Measurements from ENCODE around the gene ADCY2. TPM values are rescaled to one million over a fixed set of nuclear protein-coding genes. Genes with fewer than 3 reads are reported as not detected.

Gene ADCY2
- total and polyA plus RNA-seq, 2 experiments from 2014 or later, result 23.8 to 74.9 TPM

DNA sequence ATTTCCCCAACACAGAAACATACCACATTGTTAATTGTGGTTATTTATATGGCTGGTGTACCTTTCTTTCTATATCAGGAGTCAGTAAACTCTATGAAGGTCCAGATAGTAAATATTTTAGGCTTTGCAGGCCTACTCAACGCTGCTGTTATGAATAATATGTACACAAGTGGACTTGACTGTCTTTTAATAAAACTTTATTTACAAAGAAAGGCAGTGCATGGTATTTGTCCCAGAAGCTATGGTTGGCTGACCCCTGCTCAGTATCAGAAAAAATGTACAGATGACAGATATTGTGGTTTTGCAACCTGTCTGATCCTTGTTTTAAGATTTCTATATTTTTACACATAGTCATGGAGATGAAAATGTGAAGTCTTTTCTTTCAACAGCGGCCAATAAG lies 478.7 kb downstream of the ADCY2 start (continued):
- TF ChIP-seq, protein P1, sequence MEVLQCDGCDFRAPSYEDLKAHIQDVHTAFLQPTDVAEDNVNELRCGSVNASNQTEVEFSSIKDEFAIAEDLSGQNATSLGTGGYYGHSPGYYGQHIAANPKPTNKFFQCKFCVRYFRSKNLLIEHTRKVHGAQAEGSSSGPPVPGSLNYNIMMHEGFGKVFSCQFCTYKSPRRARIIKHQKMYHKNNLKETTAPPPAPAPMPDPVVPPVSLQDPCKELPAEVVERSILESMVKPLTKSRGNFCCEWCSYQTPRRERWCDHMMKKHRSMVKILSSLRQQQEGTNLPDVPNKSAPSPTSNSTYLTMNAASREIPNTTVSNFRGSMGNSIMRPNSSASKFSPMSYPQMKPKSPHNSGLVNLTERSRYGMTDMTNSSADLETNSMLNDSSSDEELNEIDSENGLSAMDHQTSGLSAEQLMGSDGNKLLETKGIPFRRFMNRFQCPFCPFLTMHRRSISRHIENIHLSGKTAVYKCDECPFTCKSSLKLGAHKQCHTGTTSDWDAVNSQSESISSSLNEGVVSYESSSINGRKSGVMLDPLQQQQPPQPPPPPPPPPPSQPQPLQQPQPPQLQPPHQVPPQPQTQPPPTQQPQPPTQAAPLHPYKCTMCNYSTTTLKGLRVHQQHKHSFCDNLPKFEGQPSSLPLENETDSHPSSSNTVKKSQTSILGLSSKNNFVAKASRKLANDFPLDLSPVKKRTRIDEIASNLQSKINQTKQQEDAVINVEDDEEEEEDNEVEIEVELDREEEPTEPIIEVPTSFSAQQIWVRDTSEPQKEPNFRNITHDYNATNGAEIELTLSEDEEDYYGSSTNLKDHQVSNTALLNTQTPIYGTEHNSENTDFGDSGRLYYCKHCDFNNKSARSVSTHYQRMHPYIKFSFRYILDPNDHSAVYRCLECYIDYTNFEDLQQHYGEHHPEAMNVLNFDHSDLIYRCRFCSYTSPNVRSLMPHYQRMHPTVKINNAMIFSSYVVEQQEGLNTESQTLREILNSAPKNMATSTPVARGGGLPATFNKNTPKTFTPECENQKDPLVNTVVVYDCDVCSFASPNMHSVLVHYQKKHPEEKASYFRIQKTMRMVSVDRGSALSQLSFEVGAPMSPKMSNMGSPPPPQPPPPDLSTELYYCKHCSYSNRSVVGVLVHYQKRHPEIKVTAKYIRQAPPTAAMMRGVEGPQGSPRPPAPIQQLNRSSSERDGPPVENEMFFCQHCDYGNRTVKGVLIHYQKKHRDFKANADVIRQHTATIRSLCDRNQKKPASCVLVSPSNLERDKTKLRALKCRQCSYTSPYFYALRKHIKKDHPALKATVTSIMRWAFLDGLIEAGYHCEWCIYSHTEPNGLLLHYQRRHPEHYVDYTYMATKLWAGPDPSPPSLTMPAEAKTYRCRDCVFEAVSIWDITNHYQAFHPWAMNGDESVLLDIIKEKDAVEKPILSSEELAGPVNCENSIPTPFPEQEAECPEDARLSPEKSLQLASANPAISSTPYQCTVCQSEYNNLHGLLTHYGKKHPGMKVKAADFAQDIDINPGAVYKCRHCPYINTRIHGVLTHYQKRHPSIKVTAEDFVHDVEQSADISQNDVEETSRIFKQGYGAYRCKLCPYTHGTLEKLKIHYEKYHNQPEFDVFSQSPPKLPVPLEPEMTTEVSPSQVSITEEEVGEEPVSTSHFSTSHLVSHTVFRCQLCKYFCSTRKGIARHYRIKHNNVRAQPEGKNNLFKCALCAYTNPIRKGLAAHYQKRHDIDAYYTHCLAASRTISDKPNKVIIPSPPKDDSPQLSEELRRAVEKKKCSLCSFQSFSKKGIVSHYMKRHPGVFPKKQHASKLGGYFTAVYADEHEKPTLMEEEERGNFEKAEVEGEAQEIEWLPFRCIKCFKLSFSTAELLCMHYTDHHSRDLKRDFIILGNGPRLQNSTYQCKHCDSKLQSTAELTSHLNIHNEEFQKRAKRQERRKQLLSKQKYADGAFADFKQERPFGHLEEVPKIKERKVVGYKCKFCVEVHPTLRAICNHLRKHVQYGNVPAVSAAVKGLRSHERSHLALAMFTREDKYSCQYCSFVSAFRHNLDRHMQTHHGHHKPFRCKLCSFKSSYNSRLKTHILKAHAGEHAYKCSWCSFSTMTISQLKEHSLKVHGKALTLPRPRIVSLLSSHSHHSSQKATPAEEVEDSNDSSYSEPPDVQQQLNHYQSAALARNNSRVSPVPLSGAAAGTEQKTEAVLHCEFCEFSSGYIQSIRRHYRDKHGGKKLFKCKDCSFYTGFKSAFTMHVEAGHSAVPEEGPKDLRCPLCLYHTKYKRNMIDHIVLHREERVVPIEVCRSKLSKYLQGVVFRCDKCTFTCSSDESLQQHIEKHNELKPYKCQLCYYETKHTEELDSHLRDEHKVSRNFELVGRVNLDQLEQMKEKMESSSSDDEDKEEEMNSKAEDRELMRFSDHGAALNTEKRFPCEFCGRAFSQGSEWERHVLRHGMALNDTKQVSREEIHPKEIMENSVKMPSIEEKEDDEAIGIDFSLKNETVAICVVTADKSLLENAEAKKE (CRISPR knock-in tag; IDR thresholded peaks at IDR 0.05), result no peak
- TF ChIP-seq STAT1 (IDR thresholded peaks at IDR 0.05; ENCODE audit: unreplicated experiment) (no peak), ZNF114 (CRISPR knock-in tag; IDR thresholded peaks at IDR 0.05) (no peak), EZH2phosphoT487 (IDR thresholded peaks at IDR 0.05; ENCODE audit: unreplicated experiment) (no peak), ZNF331 (CRISPR knock-in tag; IDR thresholded peaks at IDR 0.05; ENCODE audit: low read depth) (no peak), CREB1 (CRISPR knock-in tag; IDR thresholded peaks at IDR 0.05; ENCODE audit: low read depth) (no peak)
- TF ChIP-seq, protein P2, sequence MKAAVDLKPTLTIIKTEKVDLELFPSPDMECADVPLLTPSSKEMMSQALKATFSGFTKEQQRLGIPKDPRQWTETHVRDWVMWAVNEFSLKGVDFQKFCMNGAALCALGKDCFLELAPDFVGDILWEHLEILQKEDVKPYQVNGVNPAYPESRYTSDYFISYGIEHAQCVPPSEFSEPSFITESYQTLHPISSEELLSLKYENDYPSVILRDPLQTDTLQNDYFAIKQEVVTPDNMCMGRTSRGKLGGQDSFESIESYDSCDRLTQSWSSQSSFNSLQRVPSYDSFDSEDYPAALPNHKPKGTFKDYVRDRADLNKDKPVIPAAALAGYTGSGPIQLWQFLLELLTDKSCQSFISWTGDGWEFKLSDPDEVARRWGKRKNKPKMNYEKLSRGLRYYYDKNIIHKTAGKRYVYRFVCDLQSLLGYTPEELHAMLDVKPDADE (IDR thresholded peaks at IDR 0.05), result no peak

DNA sequence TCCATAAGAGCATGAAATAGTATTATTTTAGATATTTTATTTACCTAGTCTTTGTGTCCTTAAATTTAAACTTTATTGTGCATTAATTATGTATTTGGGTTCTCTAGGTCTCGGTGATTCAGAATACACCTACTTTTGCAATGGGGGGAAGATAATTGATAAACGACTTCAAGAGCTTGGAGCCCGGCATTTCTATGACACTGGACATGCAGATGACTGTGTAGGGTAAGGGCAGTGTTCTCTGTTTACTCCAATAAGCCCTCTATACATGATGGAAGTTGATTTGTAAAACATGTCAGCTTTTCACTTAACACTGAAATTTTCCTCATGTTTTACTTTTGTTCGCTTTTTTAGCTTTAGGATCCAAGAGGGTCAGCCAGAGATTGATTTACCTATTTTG lies 479.2 kb downstream of the ADCY2 start:
- Mint-ChIP-seq H3K4me3 (no peak overlapping the region), H3K9me3 (no peaks in the 10 kb centered on the region), H3K4me1 (peaks cover 9% of the 10 kb centered on the region), H3K27ac (no peak overlapping the region), H3K27me3 (ENCODE audit: insufficient read depth, low read depth, poor library complexity) (no peaks in the 10 kb centered on the region), H3K36me3 (ENCODE audit: low read depth) (peaks cover 53% of the 10 kb centered on the region)
- peaks cover 47% of the 10 kb centered on the region; the same call in 1 of the 2 replicates for H3K36me3 ChIP-seq (ENCODE audit: insufficient read depth)
- H3K4me1 ChIP-seq (ENCODE audit: insufficient read depth), result 0 out of 2 replicates have a peak, but pooled peaks cover 6% of the 10 kb centered on the region
- ATAC-seq (no peak), DNase-seq (ENCODE audit: low spot score) (no peak)
- H3K27me3 ChIP-seq (ENCODE audit: insufficient read depth), result no peaks in the 10 kb centered on the region
- H3K27ac ChIP-seq (ENCODE audit: low read depth), result no peak overlapping the region
- H3K4me3 ChIP-seq, result no peak overlapping the region
- peaks cover 77% of the 10 kb centered on the region for H3K79me2 ChIP-seq (replicated peaks; ENCODE audit: insufficient read depth)
- H3K9me2 ChIP-seq (ENCODE audit: insufficient read depth), result no peaks in the 10 kb centered on the region
- H2AFZ ChIP-seq, result no peak overlapping the region
- TF ChIP-seq, protein P1 (CRISPR knock-in tag; IDR thresholded peaks at IDR 0.05), result no peak
- no peaks in the 10 kb centered on the region for H3F3A ChIP-seq (replicated peaks; ENCODE audit: low read depth)
- H3K4me2 ChIP-seq, result no peak overlapping the region
- peaks cover 47% of the 10 kb centered on the region for H4K20me1 ChIP-seq (replicated peaks; ENCODE audit: insufficient read depth)

All from GM23338 (cell line).